OCI-LY1 (cell line): ENCODE measurements around the gene LMOD3.

Source experiments
- H2AFZ ChIP-seq: fragments of 200-600 bp; sonication (generic), shearing (Covaris generic); 2 replicates; pipeline ENCODE4 v1.6.0; 2014; ENCODE audit warnings: antibody characterized with exemption, mild to moderate bottlenecking, low read length
- H3F3A ChIP-seq: fragments of 200-600 bp; sonication (generic), shearing (Covaris generic); 2 replicates; pipeline ENCODE4 v1.6.0; 2014; ENCODE audit warnings: mild to moderate bottlenecking, antibody characterized with exemption, low read length, moderate library complexity; ENCODE audit not compliant: insufficient read depth
- H3K27ac ChIP-seq: fragments of 200-600 bp; sonication (generic); 2 replicates; pipeline ENCODE4 v1.5.1; 2014; ENCODE audit warnings: low read length, mixed run types, mild to moderate bottlenecking, low read depth; ENCODE audit not compliant: poor library complexity, severe bottlenecking
- H3K27me3 ChIP-seq: fragments of 200-600 bp; sonication (generic); 2 replicates; pipeline ENCODE4 v1.6.0; 2014; ENCODE audit warnings: antibody characterized with exemption, mild to moderate bottlenecking, low read length, moderate library complexity; ENCODE audit not compliant: insufficient read depth
- H3K36me3 ChIP-seq: fragments of 200-600 bp; sonication (generic); 2 replicates; pipeline ENCODE4 v1.6.1; 2014; ENCODE audit warnings: mild to moderate bottlenecking, antibody characterized with exemption, low read length, moderate library complexity, mixed read lengths; ENCODE audit not compliant: insufficient read depth
- H3K4me1 ChIP-seq: fragments of 200-600 bp; sonication (generic); 2 replicates; pipeline ENCODE4 v1.5.1; 2014; ENCODE audit warnings: mild to moderate bottlenecking, low read length, moderate library complexity; ENCODE audit not compliant: insufficient read depth, severe bottlenecking
- H3K4me2 ChIP-seq: fragments of 200-600 bp; sonication (generic), shearing (Covaris generic); 2 replicates; pipeline ENCODE4 v1.6.1; 2014; ENCODE audit warnings: low read length
- H3K4me3 ChIP-seq: fragments of 200-600 bp; sonication (generic); 2 replicates; pipeline ENCODE4 v1.5.1; 2014; ENCODE audit warnings: low read length, low read depth, mild to moderate bottlenecking, mixed read lengths; ENCODE audit not compliant: poor library complexity, severe bottlenecking
- H3K79me2 ChIP-seq: fragments of 200-600 bp; shearing (Covaris generic); 2 replicates; pipeline ENCODE4 v1.6.1; 2016; ENCODE audit warnings: mixed run types, low read length, mixed read lengths; ENCODE audit not compliant: insufficient read depth
- H3K9ac ChIP-seq: fragments of 200-600 bp; sonication (generic), shearing (Covaris generic); 2 replicates; pipeline ENCODE4 v1.6.1; 2014; ENCODE audit warnings: mild to moderate bottlenecking, low read length, mixed read lengths
- H3K9me2 ChIP-seq: fragments of 200-600 bp; sonication (generic), shearing (Covaris generic); 2 replicates; pipeline ENCODE4 v1.6.1; 2014; ENCODE audit warnings: low read depth, mild to moderate bottlenecking, low read length, mixed read lengths
- H3K9me3 ChIP-seq: fragments of 200-600 bp; shearing (Covaris generic); 2 replicates; pipeline ENCODE4 v1.6.1; 2014; ENCODE audit warnings: low read length, mixed read lengths
- H4K20me1 ChIP-seq: fragments of 200-600 bp; sonication (generic), shearing (Covaris generic); 2 replicates; pipeline ENCODE4 v1.6.0; 2016; ENCODE audit warnings: mild to moderate bottlenecking, low read length; ENCODE audit not compliant: insufficient read depth
- EZH2 ChIP-seq: fragments of 200-600 bp; sonication (generic), shearing (Covaris generic); IDR thresholded peaks from 2 replicates; pipeline ENCODE4 v1.8.0; 2017; ENCODE audit warnings: borderline replicate concordance, mixed run types, mild to moderate bottlenecking, antibody characterized with exemption, low read length, moderate library complexity, mixed read lengths
- TF ChIP-seq, protein P1 (sequence below): fragments of 200-600 bp; sonication (generic), shearing (Covaris generic); IDR thresholded peaks from 2 replicates; pipeline ENCODE4 v1.5.1; 2017; ENCODE audit warnings: mild to moderate bottlenecking, antibody characterized with exemption, low read length, moderate library complexity, mixed read lengths

LMOD3 gene

DNA sequence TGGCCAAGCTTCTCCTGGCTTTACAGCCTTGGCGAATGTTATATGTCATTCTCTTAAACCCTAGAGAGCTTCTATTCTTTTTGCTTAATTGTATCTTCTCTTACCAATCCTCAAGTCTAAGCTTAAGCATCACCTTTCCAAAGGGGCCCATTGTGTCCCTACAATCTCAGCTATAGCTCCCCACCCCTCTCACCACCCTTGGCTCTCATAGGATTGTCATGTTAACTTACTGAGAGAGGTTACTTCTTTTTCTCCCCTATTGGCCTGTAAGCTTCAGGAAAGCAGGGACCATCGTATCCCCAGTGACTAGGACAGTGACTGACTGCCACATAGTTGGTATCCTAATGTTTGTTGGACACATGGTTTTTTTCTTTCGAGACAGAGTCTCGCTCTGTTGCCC, 43.3 kb upstream of the LMOD3 start:
- H3K79me2 ChIP-seq, result no peaks in the 10 kb centered on the region
- no peaks in the 10 kb centered on the region for H3K9me3 ChIP-seq
- H3K9me2 ChIP-seq, result no peaks in the 10 kb centered on the region
- no peak overlapping the region for H3K27ac ChIP-seq
- H3K4me2 ChIP-seq, result no peak overlapping the region
- no peaks in the 10 kb centered on the region for H3K4me1 ChIP-seq
- TF ChIP-seq, protein P1, sequence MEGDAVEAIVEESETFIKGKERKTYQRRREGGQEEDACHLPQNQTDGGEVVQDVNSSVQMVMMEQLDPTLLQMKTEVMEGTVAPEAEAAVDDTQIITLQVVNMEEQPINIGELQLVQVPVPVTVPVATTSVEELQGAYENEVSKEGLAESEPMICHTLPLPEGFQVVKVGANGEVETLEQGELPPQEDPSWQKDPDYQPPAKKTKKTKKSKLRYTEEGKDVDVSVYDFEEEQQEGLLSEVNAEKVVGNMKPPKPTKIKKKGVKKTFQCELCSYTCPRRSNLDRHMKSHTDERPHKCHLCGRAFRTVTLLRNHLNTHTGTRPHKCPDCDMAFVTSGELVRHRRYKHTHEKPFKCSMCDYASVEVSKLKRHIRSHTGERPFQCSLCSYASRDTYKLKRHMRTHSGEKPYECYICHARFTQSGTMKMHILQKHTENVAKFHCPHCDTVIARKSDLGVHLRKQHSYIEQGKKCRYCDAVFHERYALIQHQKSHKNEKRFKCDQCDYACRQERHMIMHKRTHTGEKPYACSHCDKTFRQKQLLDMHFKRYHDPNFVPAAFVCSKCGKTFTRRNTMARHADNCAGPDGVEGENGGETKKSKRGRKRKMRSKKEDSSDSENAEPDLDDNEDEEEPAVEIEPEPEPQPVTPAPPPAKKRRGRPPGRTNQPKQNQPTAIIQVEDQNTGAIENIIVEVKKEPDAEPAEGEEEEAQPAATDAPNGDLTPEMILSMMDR, result no peak
- TF ChIP-seq EZH2, result no peak
- H3K4me3 ChIP-seq, result no peak overlapping the region
- no peaks in the 10 kb centered on the region for H3F3A ChIP-seq
- H3K9ac ChIP-seq, result no peak overlapping the region
- no peaks in the 10 kb centered on the region for H3K27me3 ChIP-seq
- no peaks in the 10 kb centered on the region for H4K20me1 ChIP-seq
- H3K36me3 ChIP-seq, result no peaks in the 10 kb centered on the region
- H2AFZ ChIP-seq, result no peak overlapping the region

DNA sequence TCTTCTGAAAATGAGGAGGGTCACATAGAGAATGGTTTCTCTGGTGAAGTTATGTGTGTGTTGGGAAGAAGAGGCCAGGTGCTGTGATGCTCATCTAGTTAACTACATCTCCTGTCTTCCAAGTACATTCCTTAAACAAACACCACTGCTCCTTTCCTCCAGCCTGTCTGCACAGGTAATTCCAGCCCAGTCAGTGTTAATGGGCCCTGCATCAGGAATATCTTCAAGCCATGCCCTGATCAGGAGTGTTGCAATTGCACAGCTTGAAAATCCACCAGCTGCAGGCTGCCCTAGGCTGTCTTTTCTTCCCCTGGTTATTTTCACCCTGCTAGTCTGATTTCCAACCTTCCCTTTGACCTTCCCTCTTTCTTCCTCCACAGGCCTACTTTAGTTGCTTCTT, 41.9 kb upstream of the LMOD3 start:
- Histone ChIP-seq H3K9me2 (no peaks in the 10 kb centered on the region), H3K36me3 (no peaks in the 10 kb centered on the region), H3K9me3 (no peaks in the 10 kb centered on the region), H3K4me1 (no peaks in the 10 kb centered on the region), H3K79me2 (no peaks in the 10 kb centered on the region), H3K27ac (no peak overlapping the region), H3K9ac (no peak overlapping the region), H2AFZ (no peak overlapping the region), H4K20me1 (no peaks in the 10 kb centered on the region), H3K4me3 (no peak overlapping the region), H3K27me3 (no peaks in the 10 kb centered on the region), H3K4me2 (no peak overlapping the region), H3F3A (no peaks in the 10 kb centered on the region)
- TF ChIP-seq, protein P1, result no peak
- no peak for TF ChIP-seq EZH2

DNA sequence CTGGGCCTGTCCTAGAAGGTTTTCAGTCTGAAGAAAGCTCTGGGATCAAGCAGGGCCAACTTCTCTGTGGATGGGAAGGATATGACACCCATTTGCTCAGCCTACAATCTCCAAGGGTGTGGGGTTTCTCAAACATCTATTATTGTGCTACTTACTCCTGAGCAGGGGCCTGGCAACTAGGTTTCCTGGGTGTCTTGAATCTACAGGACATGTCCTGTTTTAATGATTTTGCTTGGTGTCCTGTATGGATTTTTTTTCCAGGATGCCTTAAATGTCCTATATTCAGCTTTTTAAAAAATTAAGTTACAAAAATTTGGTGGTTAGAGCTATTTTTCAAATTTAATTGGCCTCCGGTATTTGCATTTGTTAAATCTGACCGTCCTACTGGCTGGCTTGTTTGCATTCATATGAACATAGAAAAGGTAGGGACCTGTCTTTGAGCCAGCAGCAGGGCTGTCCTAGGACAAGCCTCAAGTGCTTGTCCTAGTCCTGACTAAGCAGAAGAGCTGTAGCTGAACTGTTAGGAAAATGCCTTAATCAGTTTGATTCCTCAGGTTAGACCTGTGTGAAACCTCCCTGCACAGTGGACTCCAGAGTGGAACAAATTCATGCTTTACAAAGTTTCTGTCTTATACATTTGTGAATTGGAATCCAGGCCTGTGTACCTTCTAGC, 40.0 kb upstream of the LMOD3 start:
- no peak overlapping the region for H3K4me2 ChIP-seq
- no peaks in the 10 kb centered on the region for H3K9me3 ChIP-seq
- TF ChIP-seq EZH2, result no peak
- TF ChIP-seq, protein P1, result no peak
- no peaks in the 10 kb centered on the region for H4K20me1 ChIP-seq
- H3K9ac ChIP-seq, result no peak overlapping the region
- H3F3A ChIP-seq, result no peaks in the 10 kb centered on the region
- no peak overlapping the region for H2AFZ ChIP-seq
- no peak overlapping the region for H3K4me3 ChIP-seq
- H3K36me3 ChIP-seq, result no peaks in the 10 kb centered on the region
- no peaks in the 10 kb centered on the region for H3K79me2 ChIP-seq
- H3K4me1 ChIP-seq, result no peaks in the 10 kb centered on the region
- H3K27me3 ChIP-seq, result no peaks in the 10 kb centered on the region
- no peaks in the 10 kb centered on the region for H3K9me2 ChIP-seq
- H3K27ac ChIP-seq, result no peak overlapping the region
